Middle frontal gyrus (tissue), 1 donor: Measurements from ENCODE around the gene RBM44.

Source experiments
- DNase-seq: peaks from one replicate; pipeline ENCODE4 v3.0.0-alpha.2; 2015; ENCODE audit warnings: low spot score; ENCODE audit errors: extremely low spot score

Gene RBM44

GRCh38 chr2:237869343-237870102 lies 70.9 kb downstream of the RBM44 start:
- no peak for DNase-seq

- DNase-seq = no peak
These were observed 71.5 kb downstream of the RBM44 start for GRCh38 chr2:237870126-237870525.

- DNase-seq = no peak
These were observed 72.4 kb downstream of the RBM44 start for GRCh38 chr2:237870754-237871651.

DNA sequence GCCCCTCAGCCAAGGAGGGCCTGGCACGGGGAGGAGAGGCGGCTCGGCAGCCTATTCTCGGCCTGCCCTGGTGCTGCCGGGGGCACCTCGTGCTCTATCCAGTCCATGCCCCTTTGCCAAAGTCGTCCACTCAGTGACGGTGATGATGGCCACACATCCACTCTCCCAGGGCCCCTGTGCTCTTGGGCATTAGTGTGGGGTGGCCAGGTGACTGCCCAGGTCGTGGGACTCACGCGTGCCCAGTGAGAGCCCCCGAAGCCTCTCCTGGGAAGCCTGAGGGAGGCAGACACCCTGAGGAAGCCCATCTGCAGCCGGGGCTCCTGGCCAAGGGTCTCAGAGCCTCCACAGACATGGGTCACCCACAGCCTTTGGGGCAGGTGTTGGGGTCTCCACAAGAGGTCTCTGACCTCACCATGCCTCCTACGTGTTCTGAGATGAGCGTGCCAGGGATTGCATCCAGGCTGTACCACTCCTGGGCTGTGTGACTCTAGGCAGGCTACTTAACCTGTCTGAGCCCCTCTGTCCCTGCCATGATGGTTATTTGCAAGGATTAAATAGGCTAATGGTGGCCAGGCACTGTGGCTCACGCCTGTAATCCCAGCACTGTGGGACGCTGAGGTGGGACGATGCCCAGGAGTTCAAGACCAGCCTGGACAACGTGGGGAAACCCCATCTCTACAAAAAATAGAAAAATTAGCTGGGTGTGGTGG lies 73.8 kb downstream of the RBM44 start:
- no peak for DNase-seq

DNA sequence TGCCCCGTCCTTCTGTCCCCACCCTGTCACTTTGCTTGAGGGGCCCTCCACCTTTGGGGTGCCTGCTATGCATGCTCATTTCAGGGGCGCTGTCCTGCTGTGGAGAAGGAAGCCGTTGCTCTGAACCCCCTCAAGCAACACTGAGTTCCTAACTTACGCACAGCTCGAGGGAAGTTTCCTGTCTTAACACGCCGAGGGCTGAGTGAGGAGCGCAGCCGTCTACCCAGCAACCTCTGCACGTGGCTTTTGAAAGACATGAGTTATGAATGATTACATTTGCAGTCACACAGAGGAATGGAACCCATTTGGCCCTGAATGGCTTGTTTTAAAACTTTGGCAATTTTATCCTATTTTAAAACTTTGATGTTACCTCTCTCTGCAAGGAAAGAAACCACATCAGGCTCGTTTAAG lies 74.8 kb downstream of the RBM44 start:
- no peak for DNase-seq

- DNase-seq = no peak
These were observed 75.4 kb downstream of the RBM44 start for GRCh38 chr2:237873897-237874551.

- no peak for DNase-seq
These were observed 76.1 kb downstream of the RBM44 start for GRCh38 chr2:237874585-237875161.

GRCh38 chr2:237875256-237876060 lies 76.9 kb downstream of the RBM44 start:
- no peak for DNase-seq

DNA sequence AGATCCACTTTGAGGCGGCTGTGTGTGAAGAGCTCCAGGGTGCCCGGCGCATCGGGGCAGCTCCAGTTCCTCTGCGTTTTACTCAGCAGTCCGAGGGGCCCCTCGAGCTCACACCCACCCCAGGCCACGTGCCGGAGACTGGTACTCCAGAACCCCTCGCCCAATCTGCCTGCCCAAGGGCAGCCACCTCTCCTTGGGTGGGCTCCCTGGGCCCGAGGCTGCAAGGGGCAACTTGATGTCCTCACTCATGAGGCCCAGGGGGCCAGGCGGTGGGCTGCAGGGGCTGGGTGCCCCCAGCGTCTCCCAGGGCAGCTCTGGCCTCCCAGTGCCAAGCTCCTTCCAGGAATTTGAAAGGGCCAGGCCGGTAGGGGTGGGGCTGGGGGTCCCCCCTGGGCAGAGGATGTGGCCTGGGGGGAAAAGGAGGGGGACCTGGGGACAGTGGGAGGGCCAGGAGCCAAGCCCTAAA lies 77.5 kb downstream of the RBM44 start:
- DNase-seq = no peak

DNA sequence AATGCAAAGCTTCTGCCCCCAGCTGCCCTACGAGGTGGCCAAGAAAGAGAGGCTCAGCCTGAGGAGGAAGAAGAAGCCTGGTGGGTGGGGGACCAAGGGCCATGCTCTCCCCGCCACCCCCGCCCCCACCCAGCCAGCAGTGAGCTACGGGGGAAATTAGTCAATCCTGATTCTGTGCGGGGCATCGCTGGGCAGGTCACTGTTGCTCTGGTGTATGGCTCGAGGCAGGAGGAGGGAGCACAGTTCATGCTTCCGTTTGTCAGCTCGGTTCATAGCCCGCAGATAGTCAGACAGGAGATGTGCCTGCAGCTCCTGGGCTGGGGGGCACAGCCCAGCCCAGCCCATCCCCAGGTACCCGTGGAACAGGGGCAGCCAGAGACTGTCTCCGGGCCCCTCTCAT lies 78.0 kb downstream of the RBM44 start:
- DNase-seq = no peak

GRCh38 chr2:237876951-237877491 lies 78.4 kb downstream of the RBM44 start:
- no peak for DNase-seq

DNA sequence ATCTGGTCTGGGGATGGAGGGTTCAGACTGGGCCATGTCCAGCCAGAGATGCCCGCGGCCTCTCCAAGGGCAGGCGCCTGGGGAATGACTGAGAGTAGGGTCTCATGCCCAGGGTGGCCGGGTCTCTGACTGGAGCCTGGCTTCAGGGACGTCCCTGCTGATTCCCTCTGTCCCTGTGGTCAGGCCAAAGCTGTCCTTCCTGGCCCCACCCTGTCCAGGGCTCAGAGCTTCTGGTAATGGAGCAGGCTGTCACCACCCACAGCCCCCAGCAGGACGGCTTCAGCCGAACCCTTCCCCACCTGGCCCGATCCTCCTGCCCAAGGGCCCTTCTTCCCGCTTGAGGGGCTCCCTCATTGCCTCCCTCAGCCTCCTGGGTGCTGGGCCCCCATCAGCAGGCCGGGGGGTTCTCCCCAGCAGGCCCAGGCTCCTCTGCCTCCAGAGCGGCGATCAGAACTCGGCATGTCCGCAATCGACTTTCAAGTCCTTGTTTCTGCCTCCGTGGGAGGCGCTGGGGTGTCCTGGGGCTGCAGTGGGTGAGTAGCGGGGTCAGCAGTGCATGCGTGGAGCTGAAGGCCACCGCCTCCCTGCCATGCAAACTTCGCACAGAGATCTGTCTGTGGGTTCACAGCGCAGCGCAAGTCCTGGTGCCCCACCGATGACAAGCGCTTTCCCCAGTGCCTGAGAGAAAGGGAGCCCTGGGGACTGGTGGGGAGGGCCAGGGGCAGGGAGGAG lies 79.2 kb downstream of the RBM44 start:
- DNase-seq = no peak

GRCh38 chr2:237878321-237879057 lies 79.9 kb downstream of the RBM44 start:
- DNase-seq = no peak

DNA sequence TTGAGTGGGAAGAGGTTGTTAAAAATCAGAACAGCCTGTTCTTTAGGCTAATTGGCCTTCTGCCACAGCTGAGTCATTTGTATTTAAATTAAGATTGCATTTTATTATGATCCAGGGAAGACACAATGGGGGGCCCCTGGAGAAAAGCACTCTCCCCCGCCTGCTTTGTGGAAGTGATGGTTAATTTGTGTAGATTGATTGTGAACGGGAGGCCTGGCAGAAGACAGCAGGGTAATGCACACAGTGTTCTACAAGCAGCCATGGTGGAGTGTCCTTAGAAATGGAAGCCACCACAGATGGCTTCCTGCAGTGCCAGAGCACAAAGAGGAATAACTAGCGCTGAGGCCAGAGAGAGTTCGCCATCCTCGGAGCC lies 80.5 kb downstream of the RBM44 start:
- no peak for DNase-seq

GRCh38 chr2:237879991-237880560 lies 81.5 kb downstream of the RBM44 start:
- DNase-seq = no peak

- no peak for DNase-seq
These were observed 84.2 kb downstream of the RBM44 start for GRCh38 chr2:237882510-237883481.

DNA sequence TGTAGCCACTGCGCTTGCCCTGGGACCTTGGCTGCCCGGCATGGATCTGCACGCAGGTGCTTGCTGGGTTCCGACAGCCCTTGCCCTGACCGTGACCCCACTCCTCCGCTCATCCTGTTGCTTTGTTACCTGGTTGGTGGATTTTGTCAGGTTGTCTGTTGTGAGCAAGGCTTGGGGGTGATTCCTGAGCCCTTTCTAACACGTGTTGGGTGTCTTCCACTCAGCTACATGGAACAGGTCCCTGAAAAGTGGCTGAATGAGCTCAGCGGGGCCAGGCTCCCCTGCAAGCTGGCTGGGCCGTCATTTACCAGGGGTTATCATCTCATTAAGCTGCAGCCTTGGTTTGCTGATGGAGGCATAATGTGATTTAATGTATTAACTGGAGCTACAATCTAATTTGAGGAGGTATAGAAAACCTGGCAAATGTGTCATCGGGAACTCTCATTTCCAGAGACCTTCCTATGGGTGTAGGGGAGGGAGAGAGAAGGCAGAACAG lies 85.4 kb downstream of the RBM44 start:
- no peak for DNase-seq
